H1 (cell line): ENCODE data around the gene KCNMB4. TPM values are rescaled to one million over a fixed set of nuclear protein-coding genes. Genes with fewer than 3 reads are reported as not detected.

Source experiments
- CEBPB ChIP-seq: IDR thresholded peaks from 2 replicates; pipeline ENCODE4 v1.6.1; 2012; ENCODE audit warnings: low read depth, low read length
- CHD7 ChIP-seq: fragments of 300-600 bp; sonication (generic); IDR thresholded peaks from 2 replicates; pipeline ENCODE4 v1.7.1; 2012; ENCODE audit warnings: low read length, moderate library complexity, mild to moderate bottlenecking, inconsistent platforms; ENCODE audit not compliant: insufficient replicate concordance
- CTBP2 ChIP-seq: IDR thresholded peaks from 2 replicates; pipeline ENCODE4 v1.7.0; 2011; ENCODE audit warnings: borderline replicate concordance, mild to moderate bottlenecking, moderate library complexity, mixed read lengths, low read length; ENCODE audit not compliant: insufficient read depth, insufficient read length
- KDM1A ChIP-seq: fragments of 200-600, 300-600 bp; sonication (generic); IDR thresholded peaks from 2 replicates; pipeline ENCODE4 v1.7.1; 2016; ENCODE audit warnings: mild to moderate bottlenecking, low read length, borderline replicate concordance
- RAD21 ChIP-seq, 2 experiments: IDR thresholded peaks in 1 of 2; conservative IDR thresholded peaks in 1 of 2; 2 replicates each; pipeline ENCODE4 v1.6.1; 2011; ENCODE audit warnings: low read depth in 2 of 2, low read length in 2 of 2, improper control_type of control experiment in 1 of 2, inconsistent platforms in 1 of 2, mild to moderate bottlenecking in 1 of 2, moderate library complexity in 1 of 2
- YY1 ChIP-seq: IDR thresholded peaks from 2 replicates; pipeline ENCODE4 v1.6.1; 2011; ENCODE audit warnings: low read depth, mild to moderate bottlenecking, low read length
- polyA plus RNA-seq, 7 experiments: library from polyadenylated mRNA; depleted of rRNA in 3 of 7; stranded (reverse) in 5 of 7; unstranded in 2 of 7; fragments of >200 nt in 5 of 7; fragments of 200-250 nt in 2 of 7; gene quantifications; 1 replicate in 5 of 7; 2 replicates in 1 of 7; 4 replicates in 1 of 7; pipeline versions ENCODE4 v1.2.1 to v1.2.3, GENCODE V29; 2011 to 2013; ENCODE audit warnings: missing spikeins in 2 of 7, mixed read lengths in 2 of 7
- total RNA-seq: library from RNA; stranded (reverse); fragmentation: NEBNext Ultra II Directional; extraction: Animal tissue kit (Norgen Biotek cat#: 25700); gene quantifications from 2 replicates; pipeline ENCODE4 v1.2.1, GENCODE V29; 2021

Gene KCNMB4
- total and polyA plus RNA-seq, 2 of the 8 experiments (the other 6 are each of a cell fraction or from before 2014, with no cell fraction given): 10.9 to 16.0 TPM

GRCh38 chr12:70365648-70366518 is at the start of gene KCNMB4 (continued):
- TF ChIP-seq KDM1A (no peak), YY1 (no peak), RAD21 (IDR thresholded peaks at IDR 0.05 in 1 of 2, conservative IDR thresholded peaks at IDR 0.05 in 1 of 2; ENCODE audit: low read depth in 2 of 2, low read length in 2 of 2) (no peak), CTBP2 (no peak), CEBPB (no peak), CHD7 (no peak)
